ENCODE data around the gene RCAN3.

DNA sequence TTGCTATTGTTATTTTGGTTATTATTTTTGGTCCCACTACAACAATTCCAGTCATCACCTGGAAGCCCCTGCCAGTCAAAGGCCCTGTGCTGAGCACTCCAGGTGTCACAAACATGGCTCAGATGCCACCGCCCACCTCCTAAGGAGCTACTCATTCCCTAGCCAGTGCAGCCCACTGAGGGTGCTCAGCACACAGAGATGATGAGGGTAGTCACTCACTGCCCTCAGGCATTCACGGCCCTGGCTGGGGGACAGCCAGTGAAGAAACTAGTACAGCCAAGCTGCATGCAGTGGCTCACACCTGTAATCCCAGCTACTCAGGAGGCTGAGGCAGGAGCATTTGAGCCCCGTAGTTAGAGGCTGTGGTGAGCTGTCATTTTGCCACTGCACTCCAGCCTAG, 44.8 kb upstream of the RCAN3 start:
- no peak for TF ChIP-seq POLR2A (IDR thresholded peaks at IDR 0.05)
- no peak for TF ChIP-seq CTCF (IDR thresholded peaks at IDR 0.05)

All from uterus (tissue), 2 donors.